Caco-2 (cell line): ENCODE data around the gene DDX25. TPM values are rescaled to one million over a fixed set of nuclear protein-coding genes. Genes with fewer than 3 reads are reported as not detected.

Source experiments
- BruUV-seq: library from RNA; stranded (reverse); fragments of 400-500 nt; replicated peaks from 2 replicates; lab custom pipeline; 2021; lab: Mats Ljungman, UMichigan
- CTCF ChIA-PET: fragments of 300-600 bp; sonication (Branson Sonifier 250); formaldehyde crosslinking; loops from one replicate; lab custom pipeline; 2022; ENCODE audit warnings: antibody characterized with exemption; lab: Charles Lee
- POLR2A ChIA-PET: fragments of 300-600 bp; sonication (Branson Sonifier 250); formaldehyde crosslinking; loops from one replicate; lab custom pipeline; 2022; ENCODE audit warnings: antibody characterized with exemption; lab: Charles Lee
- DNase-seq, 2 experiments: peaks; one replicate each; pipeline versions ENCODE4 v3.0.0 to v3.0.0-alpha.2; 2020 to 2022
- H3K27me3 ChIP-seq: replicated peaks from 2 replicates; pipeline ENCODE4 v1.6.0; 2011; ENCODE audit warnings: low read length; ENCODE audit not compliant: control insufficient read depth, insufficient read depth
- H3K36me3 ChIP-seq: 2 replicates; pipeline ENCODE4 v1.5.1; 2011; ENCODE audit warnings: low read length; ENCODE audit not compliant: control insufficient read depth, insufficient read depth
- H3K4me1 ChIP-seq: fragments of 250-450 bp; sonication (Bioruptor Pico); 2 replicates; pipeline ENCODE4 v1.5.1; 2020; ENCODE audit warnings: mild to moderate bottlenecking
- H3K4me3 ChIP-seq: 2 replicates; pipeline ENCODE4 v1.5.1; 2011; ENCODE audit warnings: low read depth, mild to moderate bottlenecking, control low read depth, low read length
- H3K9me3 ChIP-seq: fragments of 250-450 bp; sonication (Bioruptor Pico); 2 replicates; pipeline ENCODE4 v1.5.1; 2020; ENCODE audit warnings: mild to moderate bottlenecking, moderate library complexity
- H3K27ac Mint-ChIP-seq: one replicate; pipeline ENCODE4 v1.8.0; 2022; ENCODE audit warnings: mixed read lengths; ENCODE audit not compliant: unreplicated experiment
- H3K27me3 Mint-ChIP-seq: one replicate; pipeline ENCODE4 v1.8.0; 2022; ENCODE audit warnings: mixed read lengths; ENCODE audit not compliant: insufficient read depth, unreplicated experiment
- H3K36me3 Mint-ChIP-seq: one replicate; pipeline ENCODE4 v1.8.0; 2022; ENCODE audit warnings: mild to moderate bottlenecking, mixed read lengths; ENCODE audit not compliant: insufficient read depth, unreplicated experiment
- H3K4me1 Mint-ChIP-seq: one replicate; pipeline ENCODE4 v1.8.0; 2022; ENCODE audit warnings: low read depth, mixed read lengths; ENCODE audit not compliant: unreplicated experiment
- H3K4me3 Mint-ChIP-seq: one replicate; pipeline ENCODE4 v1.8.0; 2022; ENCODE audit warnings: mild to moderate bottlenecking, moderate library complexity, mixed read lengths; ENCODE audit not compliant: unreplicated experiment
- H3K9me3 Mint-ChIP-seq: one replicate; pipeline ENCODE4 v1.8.0; 2022; ENCODE audit warnings: mixed read lengths; ENCODE audit not compliant: unreplicated experiment
- intact Hi-C: fragments of 100-400 bp; cut with micrococcal nuclease; formaldehyde crosslinking; loops from one replicate; pipeline ENCODE4 v1.10.0; 2022; ENCODE audit not compliant: unreplicated experiment
- total RNA-seq: library from RNA; stranded (reverse); gene quantifications from 2 replicates; pipeline ENCODE4 v1.2.3, GENCODE V29; 2022
- TF ChIP-seq, protein P1 (sequence below), 2 experiments: fragments of 200-600 bp in 1 of 2; IDR thresholded peaks; 1 replicate in 1 of 2; 2 replicates in 1 of 2; pipeline versions ENCODE4 v1.5.1 to v1.8.0; 2011 to 2022; ENCODE audit warnings: antibody characterized with exemption in 1 of 2, control low read depth in 1 of 2, inconsistent platforms in 1 of 2, low read depth in 1 of 2, low read length in 1 of 2, mild to moderate bottlenecking in 1 of 2, moderate library complexity in 1 of 2; ENCODE audit not compliant: insufficient read depth in 1 of 2, severe bottlenecking in 1 of 2, unreplicated experiment in 1 of 2

Gene DDX25
- total RNA-seq, 1 experiment from 2014 or later = not detected

DNA sequence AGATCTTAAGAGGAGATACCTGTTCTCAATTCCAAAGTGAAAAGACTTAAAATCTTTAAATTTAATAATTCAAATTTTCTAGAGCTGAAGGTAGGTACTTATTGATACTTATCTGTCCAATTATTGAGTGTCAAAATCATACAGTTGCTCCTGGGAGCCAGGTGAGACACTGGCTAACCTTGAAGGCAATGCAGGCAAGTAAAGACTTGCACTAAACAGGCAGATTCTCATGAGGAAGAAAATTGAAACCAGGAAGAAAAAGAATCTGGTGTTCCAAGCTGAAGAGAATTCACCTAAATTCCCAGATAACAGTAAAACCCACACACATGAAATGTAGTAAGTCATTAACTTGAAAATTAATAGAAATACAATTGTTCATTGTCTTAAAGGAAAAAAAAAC, 71.8 kb downstream of the DDX25 start:
- no peaks in the 10 kb centered on the region for H3K4me1 Mint-ChIP-seq
- H3K36me3 Mint-ChIP-seq = no peaks in the 10 kb centered on the region
- DNase-seq = no peak
- H3K27ac Mint-ChIP-seq = no peak overlapping the region
- TF ChIP-seq, protein P1, sequence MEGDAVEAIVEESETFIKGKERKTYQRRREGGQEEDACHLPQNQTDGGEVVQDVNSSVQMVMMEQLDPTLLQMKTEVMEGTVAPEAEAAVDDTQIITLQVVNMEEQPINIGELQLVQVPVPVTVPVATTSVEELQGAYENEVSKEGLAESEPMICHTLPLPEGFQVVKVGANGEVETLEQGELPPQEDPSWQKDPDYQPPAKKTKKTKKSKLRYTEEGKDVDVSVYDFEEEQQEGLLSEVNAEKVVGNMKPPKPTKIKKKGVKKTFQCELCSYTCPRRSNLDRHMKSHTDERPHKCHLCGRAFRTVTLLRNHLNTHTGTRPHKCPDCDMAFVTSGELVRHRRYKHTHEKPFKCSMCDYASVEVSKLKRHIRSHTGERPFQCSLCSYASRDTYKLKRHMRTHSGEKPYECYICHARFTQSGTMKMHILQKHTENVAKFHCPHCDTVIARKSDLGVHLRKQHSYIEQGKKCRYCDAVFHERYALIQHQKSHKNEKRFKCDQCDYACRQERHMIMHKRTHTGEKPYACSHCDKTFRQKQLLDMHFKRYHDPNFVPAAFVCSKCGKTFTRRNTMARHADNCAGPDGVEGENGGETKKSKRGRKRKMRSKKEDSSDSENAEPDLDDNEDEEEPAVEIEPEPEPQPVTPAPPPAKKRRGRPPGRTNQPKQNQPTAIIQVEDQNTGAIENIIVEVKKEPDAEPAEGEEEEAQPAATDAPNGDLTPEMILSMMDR (IDR thresholded peaks at IDR 0.05; ENCODE audit: insufficient read depth in 1 of 2, low read depth in 1 of 2, low read length in 1 of 2, severe bottlenecking in 1 of 2, unreplicated experiment in 1 of 2) = no peak
- Histone ChIP-seq H3K36me3 (no peaks in the 10 kb centered on the region), H3K9me3 (no peaks in the 10 kb centered on the region), H3K27me3 (no peaks in the 10 kb centered on the region), H3K4me3 (no peak overlapping the region), H3K4me1 (no peaks in the 10 kb centered on the region)
- CTCF ChIA-PET = no interaction called here
- H3K4me3 Mint-ChIP-seq = no peak overlapping the region
- H3K9me3 Mint-ChIP-seq = no peaks in the 10 kb centered on the region
- H3K27me3 Mint-ChIP-seq = no peaks in the 10 kb centered on the region
- intact Hi-C loops = no loop called here
- POLR2A ChIA-PET = no interaction called here
- no TSS peak for BruUV-seq

DNA sequence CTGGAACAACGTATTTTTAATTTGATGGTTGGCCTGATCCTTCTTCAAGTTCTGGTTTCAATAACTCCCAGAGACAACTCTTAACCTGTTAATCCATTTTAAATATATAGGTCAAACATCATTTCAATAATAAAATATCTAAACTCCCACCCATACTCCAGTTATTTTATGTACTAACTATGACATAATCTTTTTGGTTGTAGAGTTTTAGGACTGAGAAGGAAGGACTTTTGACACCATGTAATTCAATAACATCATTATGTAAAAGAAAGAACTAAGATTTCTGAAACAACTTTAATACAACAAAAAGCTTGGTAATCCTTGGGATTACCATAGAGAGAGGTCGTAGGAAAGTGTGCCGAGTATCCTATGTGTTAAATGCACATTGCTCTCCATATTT, 73.0 kb downstream of the DDX25 start:
- ChIA-PET POLR2A (no interaction called here), CTCF (interaction anchor here (0.9 kb wide), 1 partner anchor 35 kb away, joined by 4 read pairs; no protein-coding TSS in a partner anchor)
- Mint-ChIP-seq H3K9me3 (no peaks in the 10 kb centered on the region), H3K27ac (no peak overlapping the region), H3K36me3 (no peaks in the 10 kb centered on the region), H3K27me3 (no peaks in the 10 kb centered on the region), H3K4me3 (no peak overlapping the region), H3K4me1 (no peaks in the 10 kb centered on the region)
- Histone ChIP-seq H3K9me3 (no peaks in the 10 kb centered on the region), H3K36me3 (no peaks in the 10 kb centered on the region), H3K4me1 (no peaks in the 10 kb centered on the region), H3K27me3 (no peaks in the 10 kb centered on the region), H3K4me3 (no peak overlapping the region)
- intact Hi-C loops = no loop called here
- TF ChIP-seq, protein P1 (IDR thresholded peaks at IDR 0.05; ENCODE audit: insufficient read depth in 1 of 2, low read depth in 1 of 2, low read length in 1 of 2, severe bottlenecking in 1 of 2, unreplicated experiment in 1 of 2) = no peak
- no peak for DNase-seq
- BruUV-seq = no TSS peak

DNA sequence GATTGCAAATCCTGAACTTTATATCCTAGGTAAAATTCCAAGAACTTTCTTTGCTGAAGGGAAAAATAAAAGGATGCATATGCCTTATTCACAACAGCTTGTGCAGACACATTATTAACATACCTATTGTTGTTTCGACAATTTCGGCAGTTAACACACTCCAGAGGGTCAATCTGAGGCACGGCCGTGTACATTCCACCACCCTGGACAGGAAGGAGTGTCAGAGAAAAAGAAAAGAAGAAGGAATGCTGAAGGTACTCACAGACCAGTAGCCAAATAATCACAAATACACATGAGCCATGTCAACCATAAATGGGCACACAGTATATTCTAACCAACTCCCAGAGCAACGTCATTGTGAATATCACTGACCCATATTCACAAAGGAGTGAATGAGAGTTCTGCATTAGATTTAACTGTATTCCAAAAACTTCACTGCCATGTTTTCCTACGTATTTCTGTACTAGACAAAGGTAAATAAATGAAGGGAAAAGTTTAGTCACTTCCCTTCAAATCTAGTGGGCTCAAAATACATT, 73.9 kb downstream of the DDX25 start:
- Mint-ChIP-seq H3K4me1 (no peaks in the 10 kb centered on the region), H3K27me3 (no peaks in the 10 kb centered on the region), H3K4me3 (no peak overlapping the region), H3K9me3 (no peaks in the 10 kb centered on the region), H3K36me3 (no peaks in the 10 kb centered on the region), H3K27ac (no peak overlapping the region)
- Histone ChIP-seq H3K27me3 (no peaks in the 10 kb centered on the region), H3K4me1 (no peaks in the 10 kb centered on the region), H3K36me3 (no peaks in the 10 kb centered on the region), H3K9me3 (no peaks in the 10 kb centered on the region), H3K4me3 (no peak overlapping the region)
- ChIA-PET POLR2A (no interaction called here), CTCF (no interaction called here)
- TF ChIP-seq, protein P1 (IDR thresholded peaks at IDR 0.05; ENCODE audit: insufficient read depth in 1 of 2, low read depth in 1 of 2, low read length in 1 of 2, severe bottlenecking in 1 of 2, unreplicated experiment in 1 of 2) = no peak
- no peak for DNase-seq
- BruUV-seq = no TSS peak
- intact Hi-C loops = no loop called here

Other genes starting within 250 kb of the DDX25 start
- not detected in 2 replicates for gene ACRV1, start 223.7 kb upstream of the DDX25 start, total RNA-seq
- gene PATE1, start 158.2 kb upstream of the DDX25 start, total RNA-seq = not detected in 2 replicates
- gene PATE2, start 125.7 kb upstream of the DDX25 start, total RNA-seq = not detected in 2 replicates
- not detected in 2 replicates for gene PATE3, start 116.4 kb upstream of the DDX25 start, total RNA-seq
- not detected in 2 replicates for gene PATE4, start 71.2 kb upstream of the DDX25 start, total RNA-seq
- 2.0 and 2.5 TPM in 2 replicates for gene HYLS1, start 16.8 kb upstream of the DDX25 start, total RNA-seq
- 19.9 and 22.4 TPM in 2 replicates for gene PUS3, start 1.3 kb upstream of the DDX25 start, total RNA-seq
- not detected in 2 replicates for gene VSIG10L2, start 41.5 kb downstream of the DDX25 start, total RNA-seq
- 5.7 and 6.8 TPM in 2 replicates for gene CDON, start 158.4 kb downstream of the DDX25 start, total RNA-seq